Hepatocyte (in vitro differentiated cells): Measurements from ENCODE around the gene OR5F1.

Experiments used
- EZH2 ChIP-seq: fragments of 200-600 bp; sonication (generic); IDR thresholded peaks from 2 replicates; pipeline ENCODE4 v1.6.1; 2016; ENCODE audit warnings: antibody characterized with exemption, mild to moderate bottlenecking, borderline replicate concordance
- TF ChIP-seq, protein P1 (sequence below): fragments of 200-600 bp; sonication (generic); IDR thresholded peaks from 2 replicates; pipeline ENCODE4 v1.5.1; 2016; ENCODE audit warnings: antibody characterized with exemption, mild to moderate bottlenecking; ENCODE audit not compliant: poor library complexity

DNA sequence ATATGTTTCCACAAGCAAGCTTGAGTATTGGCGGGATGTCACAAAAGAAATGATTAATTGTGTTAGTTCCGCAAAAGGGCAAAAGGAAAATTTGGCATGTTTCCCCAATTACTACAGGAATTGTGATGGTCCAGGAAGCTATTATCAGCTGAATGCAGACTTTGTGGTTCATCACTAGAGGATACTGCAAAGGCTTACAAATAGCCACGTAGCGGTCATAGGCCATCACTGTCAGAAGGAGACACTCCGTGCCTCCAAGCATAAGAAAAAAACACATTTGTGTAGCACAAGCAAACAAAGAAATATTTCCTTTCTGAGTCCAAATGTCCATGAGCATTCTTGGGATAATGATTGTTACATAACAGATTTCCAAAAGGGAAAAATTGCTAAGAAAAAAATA lies 26.5 kb downstream of the OR5F1 start:
- TF ChIP-seq, protein P1, sequence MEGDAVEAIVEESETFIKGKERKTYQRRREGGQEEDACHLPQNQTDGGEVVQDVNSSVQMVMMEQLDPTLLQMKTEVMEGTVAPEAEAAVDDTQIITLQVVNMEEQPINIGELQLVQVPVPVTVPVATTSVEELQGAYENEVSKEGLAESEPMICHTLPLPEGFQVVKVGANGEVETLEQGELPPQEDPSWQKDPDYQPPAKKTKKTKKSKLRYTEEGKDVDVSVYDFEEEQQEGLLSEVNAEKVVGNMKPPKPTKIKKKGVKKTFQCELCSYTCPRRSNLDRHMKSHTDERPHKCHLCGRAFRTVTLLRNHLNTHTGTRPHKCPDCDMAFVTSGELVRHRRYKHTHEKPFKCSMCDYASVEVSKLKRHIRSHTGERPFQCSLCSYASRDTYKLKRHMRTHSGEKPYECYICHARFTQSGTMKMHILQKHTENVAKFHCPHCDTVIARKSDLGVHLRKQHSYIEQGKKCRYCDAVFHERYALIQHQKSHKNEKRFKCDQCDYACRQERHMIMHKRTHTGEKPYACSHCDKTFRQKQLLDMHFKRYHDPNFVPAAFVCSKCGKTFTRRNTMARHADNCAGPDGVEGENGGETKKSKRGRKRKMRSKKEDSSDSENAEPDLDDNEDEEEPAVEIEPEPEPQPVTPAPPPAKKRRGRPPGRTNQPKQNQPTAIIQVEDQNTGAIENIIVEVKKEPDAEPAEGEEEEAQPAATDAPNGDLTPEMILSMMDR = no peak
- no peak for TF ChIP-seq EZH2
